HepG2 (cell line): ENCODE measurements around the gene GRK4. TPM values are rescaled to one million over a fixed set of nuclear protein-coding genes. Genes with fewer than 3 reads are reported as not detected.

Experiments
- HMG20B ChIP-seq: conservative IDR thresholded peaks from 2 replicates; pipeline ENCODE4 v1.6.1; 2016; ENCODE audit warnings: missing genetic modification reagents, missing compliant biosample characterization
- HOXA9 ChIP-seq: sonication (generic); formaldehyde crosslinking; IDR thresholded peaks from 2 replicates; pipeline ENCODE4 v1.8.1; 2022; ENCODE audit warnings: missing genetic modification reagents, mild to moderate bottlenecking, moderate library complexity, borderline replicate concordance
- NAIF1 ChIP-seq: sonication (generic); formaldehyde crosslinking; IDR thresholded peaks from 2 replicates; pipeline ENCODE4 v1.5.0; 2020; ENCODE audit warnings: mild to moderate bottlenecking, missing genetic modification reagents, borderline replicate concordance
- NFIC ChIP-seq: IDR thresholded peaks from 2 replicates; pipeline ENCODE4 v1.6.1; 2012; ENCODE audit warnings: mild to moderate bottlenecking, low read length, inconsistent platforms
- PHB2 ChIP-seq: fragments of 450-650 bp; IDR thresholded peaks from 2 replicates; pipeline ENCODE4 v1.6.1; 2018; ENCODE audit not compliant: partially characterized antibody
- PHF20 ChIP-seq: sonication (generic); formaldehyde crosslinking; IDR thresholded peaks from 2 replicates; pipeline ENCODE4 v1.5.0; 2020; ENCODE audit warnings: mild to moderate bottlenecking, missing genetic modification reagents
- ZC3H4 ChIP-seq: sonication (generic); formaldehyde crosslinking; IDR thresholded peaks from 2 replicates; pipeline ENCODE4 v1.4.0; 2020; ENCODE audit warnings: missing genetic modification reagents, borderline replicate concordance
- ZNF205 ChIP-seq: IDR thresholded peaks from 2 replicates; pipeline ENCODE4 v1.6.1; 2018; ENCODE audit warnings: missing biosample characterization, missing genetic modification reagents
- ZNF264 ChIP-seq: sonication (generic); formaldehyde crosslinking; IDR thresholded peaks from 2 replicates; pipeline ENCODE4 v1.4.0; 2020; ENCODE audit warnings: missing genetic modification reagents
- ZNF572 ChIP-seq: sonication (generic); formaldehyde crosslinking; IDR thresholded peaks from 2 replicates; pipeline ENCODE4 v1.5.1; 2020; ENCODE audit warnings: mild to moderate bottlenecking, missing genetic modification reagents
- ZNF589 ChIP-seq: sonication (generic); formaldehyde crosslinking; conservative IDR thresholded peaks from 2 replicates; pipeline ENCODE4 v1.8.0; 2022; ENCODE audit warnings: mild to moderate bottlenecking, moderate library complexity, missing genetic modification reagents
- ZSCAN12 ChIP-seq: sonication (generic); formaldehyde crosslinking; IDR thresholded peaks from 2 replicates; pipeline ENCODE4 v1.9.0; 2021; ENCODE audit warnings: mild to moderate bottlenecking, missing genetic modification reagents
- polyA plus RNA-seq, 8 experiments: library from polyadenylated mRNA; depleted of rRNA in 3 of 8; stranded (reverse) in 7 of 8; unstranded in 1 of 8; fragments of >200 nt; fragmentation: Illumina TruSeq in 4 of 8; extraction: Trizol in 4 of 8; gene quantifications; 2 replicates each; pipeline versions ENCODE4 v1.2.1 to v1.2.3, GENCODE V29; 2011 to 2016; ENCODE audit warnings: low read depth in 4 of 8, missing spikeins in 1 of 8, mixed read lengths in 1 of 8; ENCODE audit not compliant: insufficient read depth in 1 of 8
- total RNA-seq, 5 experiments: library from RNA; depleted of rRNA; stranded (reverse); fragments of >200 nt; fragmentation: Illumina TruSeq; extraction: Trizol; gene quantifications; 2 replicates each; pipeline ENCODE4 v1.2.3, GENCODE V29; 2016; ENCODE audit warnings: low read depth in 1 of 5
- TF ChIP-seq, protein P1 (sequence below): sonication (generic); formaldehyde crosslinking; IDR thresholded peaks from 2 replicates; pipeline ENCODE4 v1.4.0; 2020; ENCODE audit warnings: missing genetic modification reagents
- TF ChIP-seq, protein P2 (sequence below): sonication (generic); formaldehyde crosslinking; IDR thresholded peaks from 2 replicates; pipeline ENCODE4 v1.4.0; 2020; ENCODE audit warnings: missing genetic modification reagents, mild to moderate bottlenecking, borderline replicate concordance
- TF ChIP-seq, protein P3 (sequence below): sonication (generic); formaldehyde crosslinking; IDR thresholded peaks from 2 replicates; pipeline ENCODE4 v1.4.0; 2020; ENCODE audit warnings: missing genetic modification reagents, borderline replicate concordance
- TF ChIP-seq, protein P4 (sequence below), 2 experiments: fragments of 450-650 bp in 1 of 2; sonication (generic) in 1 of 2; formaldehyde crosslinking; IDR thresholded peaks; 2 replicates each; pipeline versions ENCODE4 v1.5.0 to v1.8.0; 2020 to 2022; ENCODE audit warnings: mild to moderate bottlenecking in 1 of 2, missing genetic modification reagents in 1 of 2

The GRK4 gene
- total and polyA plus RNA-seq, 2 of the 13 experiments (the other 11 are each of a cell fraction or from before 2014, with no cell fraction given) = 1.8 to 2.0 TPM

DNA sequence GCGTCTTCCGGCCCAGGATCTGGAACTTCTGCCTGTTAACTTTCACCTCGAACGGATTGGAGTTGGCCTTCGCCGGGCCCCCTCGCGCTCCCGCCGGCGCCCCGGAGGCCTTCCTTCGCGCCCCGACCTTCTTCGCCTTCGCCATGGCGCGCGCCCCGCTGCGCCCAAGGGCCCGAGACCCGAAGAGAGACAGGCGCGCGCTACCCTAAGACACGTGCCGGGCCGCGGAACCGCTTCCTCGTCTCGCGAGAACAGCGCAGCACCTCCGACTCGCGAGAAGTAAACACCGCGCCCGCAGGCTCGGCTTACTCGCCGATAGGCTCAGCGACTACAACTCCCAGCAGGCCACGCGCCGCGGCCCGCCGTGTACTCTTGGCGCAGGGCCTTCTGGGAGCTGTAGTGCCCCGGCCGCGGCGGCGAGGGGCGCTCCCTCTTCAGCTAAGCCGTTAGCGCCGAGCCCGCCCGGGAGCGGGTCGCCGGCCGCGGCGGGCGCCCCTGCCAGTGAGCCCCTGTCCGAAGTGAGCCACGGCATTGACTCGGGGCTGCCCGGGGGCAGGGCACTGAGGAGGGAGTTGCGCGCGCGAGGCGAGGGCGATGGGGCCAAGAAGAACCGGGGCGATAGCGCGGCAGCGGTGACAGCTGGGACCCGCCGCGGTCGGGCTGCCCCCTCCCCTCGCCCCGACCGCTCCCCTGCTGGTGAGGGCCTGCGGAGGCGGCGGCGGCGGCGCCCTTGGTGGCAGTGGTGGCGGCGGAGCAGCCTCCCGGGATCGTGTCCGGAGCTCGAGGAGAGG is at the start of gene GRK4, which contains the start of gene NOP14 (continued):
- TF ChIP-seq HOXA9 (CRISPR knock-in tag) = peak; percentile 93
- TF ChIP-seq PHF20 = peak; percentile 64
- TF ChIP-seq NFIC = no peak
- TF ChIP-seq ZC3H4 (CRISPR knock-in tag) = no peak
- TF ChIP-seq, protein P1, sequence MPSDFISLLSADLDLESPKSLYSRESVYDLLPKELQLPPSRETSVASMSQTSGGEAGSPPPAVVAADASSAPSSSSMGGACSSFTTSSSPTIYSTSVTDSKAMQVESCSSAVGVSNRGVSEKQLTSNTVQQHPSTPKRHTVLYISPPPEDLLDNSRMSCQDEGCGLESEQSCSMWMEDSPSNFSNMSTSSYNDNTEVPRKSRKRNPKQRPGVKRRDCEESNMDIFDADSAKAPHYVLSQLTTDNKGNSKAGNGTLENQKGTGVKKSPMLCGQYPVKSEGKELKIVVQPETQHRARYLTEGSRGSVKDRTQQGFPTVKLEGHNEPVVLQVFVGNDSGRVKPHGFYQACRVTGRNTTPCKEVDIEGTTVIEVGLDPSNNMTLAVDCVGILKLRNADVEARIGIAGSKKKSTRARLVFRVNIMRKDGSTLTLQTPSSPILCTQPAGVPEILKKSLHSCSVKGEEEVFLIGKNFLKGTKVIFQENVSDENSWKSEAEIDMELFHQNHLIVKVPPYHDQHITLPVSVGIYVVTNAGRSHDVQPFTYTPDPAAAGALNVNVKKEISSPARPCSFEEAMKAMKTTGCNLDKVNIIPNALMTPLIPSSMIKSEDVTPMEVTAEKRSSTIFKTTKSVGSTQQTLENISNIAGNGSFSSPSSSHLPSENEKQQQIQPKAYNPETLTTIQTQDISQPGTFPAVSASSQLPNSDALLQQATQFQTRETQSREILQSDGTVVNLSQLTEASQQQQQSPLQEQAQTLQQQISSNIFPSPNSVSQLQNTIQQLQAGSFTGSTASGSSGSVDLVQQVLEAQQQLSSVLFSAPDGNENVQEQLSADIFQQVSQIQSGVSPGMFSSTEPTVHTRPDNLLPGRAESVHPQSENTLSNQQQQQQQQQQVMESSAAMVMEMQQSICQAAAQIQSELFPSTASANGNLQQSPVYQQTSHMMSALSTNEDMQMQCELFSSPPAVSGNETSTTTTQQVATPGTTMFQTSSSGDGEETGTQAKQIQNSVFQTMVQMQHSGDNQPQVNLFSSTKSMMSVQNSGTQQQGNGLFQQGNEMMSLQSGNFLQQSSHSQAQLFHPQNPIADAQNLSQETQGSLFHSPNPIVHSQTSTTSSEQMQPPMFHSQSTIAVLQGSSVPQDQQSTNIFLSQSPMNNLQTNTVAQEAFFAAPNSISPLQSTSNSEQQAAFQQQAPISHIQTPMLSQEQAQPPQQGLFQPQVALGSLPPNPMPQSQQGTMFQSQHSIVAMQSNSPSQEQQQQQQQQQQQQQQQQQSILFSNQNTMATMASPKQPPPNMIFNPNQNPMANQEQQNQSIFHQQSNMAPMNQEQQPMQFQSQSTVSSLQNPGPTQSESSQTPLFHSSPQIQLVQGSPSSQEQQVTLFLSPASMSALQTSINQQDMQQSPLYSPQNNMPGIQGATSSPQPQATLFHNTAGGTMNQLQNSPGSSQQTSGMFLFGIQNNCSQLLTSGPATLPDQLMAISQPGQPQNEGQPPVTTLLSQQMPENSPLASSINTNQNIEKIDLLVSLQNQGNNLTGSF = no peak; the same call in 1 of the 2 replicates
- TF ChIP-seq ZSCAN12 (CRISPR knock-in tag) = no peak
- TF ChIP-seq, protein P2, sequence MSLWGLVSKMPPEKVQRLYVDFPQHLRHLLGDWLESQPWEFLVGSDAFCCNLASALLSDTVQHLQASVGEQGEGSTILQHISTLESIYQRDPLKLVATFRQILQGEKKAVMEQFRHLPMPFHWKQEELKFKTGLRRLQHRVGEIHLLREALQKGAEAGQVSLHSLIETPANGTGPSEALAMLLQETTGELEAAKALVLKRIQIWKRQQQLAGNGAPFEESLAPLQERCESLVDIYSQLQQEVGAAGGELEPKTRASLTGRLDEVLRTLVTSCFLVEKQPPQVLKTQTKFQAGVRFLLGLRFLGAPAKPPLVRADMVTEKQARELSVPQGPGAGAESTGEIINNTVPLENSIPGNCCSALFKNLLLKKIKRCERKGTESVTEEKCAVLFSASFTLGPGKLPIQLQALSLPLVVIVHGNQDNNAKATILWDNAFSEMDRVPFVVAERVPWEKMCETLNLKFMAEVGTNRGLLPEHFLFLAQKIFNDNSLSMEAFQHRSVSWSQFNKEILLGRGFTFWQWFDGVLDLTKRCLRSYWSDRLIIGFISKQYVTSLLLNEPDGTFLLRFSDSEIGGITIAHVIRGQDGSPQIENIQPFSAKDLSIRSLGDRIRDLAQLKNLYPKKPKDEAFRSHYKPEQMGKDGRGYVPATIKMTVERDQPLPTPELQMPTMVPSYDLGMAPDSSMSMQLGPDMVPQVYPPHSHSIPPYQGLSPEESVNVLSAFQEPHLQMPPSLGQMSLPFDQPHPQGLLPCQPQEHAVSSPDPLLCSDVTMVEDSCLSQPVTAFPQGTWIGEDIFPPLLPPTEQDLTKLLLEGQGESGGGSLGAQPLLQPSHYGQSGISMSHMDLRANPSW (CRISPR knock-in tag) = no peak
- no peak; the same call in 1 of the 2 replicates for TF ChIP-seq ZNF264
- TF ChIP-seq, protein P3, sequence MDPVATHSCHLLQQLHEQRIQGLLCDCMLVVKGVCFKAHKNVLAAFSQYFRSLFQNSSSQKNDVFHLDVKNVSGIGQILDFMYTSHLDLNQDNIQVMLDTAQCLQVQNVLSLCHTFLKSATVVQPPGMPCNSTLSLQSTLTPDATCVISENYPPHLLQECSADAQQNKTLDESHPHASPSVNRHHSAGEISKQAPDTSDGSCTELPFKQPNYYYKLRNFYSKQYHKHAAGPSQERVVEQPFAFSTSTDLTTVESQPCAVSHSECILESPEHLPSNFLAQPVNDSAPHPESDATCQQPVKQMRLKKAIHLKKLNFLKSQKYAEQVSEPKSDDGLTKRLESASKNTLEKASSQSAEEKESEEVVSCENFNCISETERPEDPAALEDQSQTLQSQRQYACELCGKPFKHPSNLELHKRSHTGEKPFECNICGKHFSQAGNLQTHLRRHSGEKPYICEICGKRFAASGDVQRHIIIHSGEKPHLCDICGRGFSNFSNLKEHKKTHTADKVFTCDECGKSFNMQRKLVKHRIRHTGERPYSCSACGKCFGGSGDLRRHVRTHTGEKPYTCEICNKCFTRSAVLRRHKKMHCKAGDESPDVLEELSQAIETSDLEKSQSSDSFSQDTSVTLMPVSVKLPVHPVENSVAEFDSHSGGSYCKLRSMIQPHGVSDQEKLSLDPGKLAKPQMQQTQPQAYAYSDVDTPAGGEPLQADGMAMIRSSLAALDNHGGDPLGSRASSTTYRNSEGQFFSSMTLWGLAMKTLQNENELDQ (CRISPR knock-in tag) = peak; percentile 71
- TF ChIP-seq NAIF1 = peak; percentile 64; the same call in 1 of the 2 replicates
- no peak for TF ChIP-seq PHB2
- no peak; the same call in 1 of the 2 replicates for TF ChIP-seq HMG20B (CRISPR knock-in tag)
- TF ChIP-seq ZNF205 (CRISPR knock-in tag) = peak; percentile 91
- TF ChIP-seq ZNF589 (CRISPR knock-in tag) = peak; percentile 95
- TF ChIP-seq, protein P4, sequence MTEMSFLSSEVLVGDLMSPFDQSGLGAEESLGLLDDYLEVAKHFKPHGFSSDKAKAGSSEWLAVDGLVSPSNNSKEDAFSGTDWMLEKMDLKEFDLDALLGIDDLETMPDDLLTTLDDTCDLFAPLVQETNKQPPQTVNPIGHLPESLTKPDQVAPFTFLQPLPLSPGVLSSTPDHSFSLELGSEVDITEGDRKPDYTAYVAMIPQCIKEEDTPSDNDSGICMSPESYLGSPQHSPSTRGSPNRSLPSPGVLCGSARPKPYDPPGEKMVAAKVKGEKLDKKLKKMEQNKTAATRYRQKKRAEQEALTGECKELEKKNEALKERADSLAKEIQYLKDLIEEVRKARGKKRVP (CRISPR knock-in tag; IDR thresholded peaks at IDR 0.05) = peak in 1 of 2 experiments; percentile 70; a peak in 2 of 4 replicates
- TF ChIP-seq ZNF572 (CRISPR knock-in tag) = no peak; the same call in 1 of the 2 replicates
